ENCODE data around the gene DHRS3. TPM values are rescaled to one million over a fixed set of nuclear protein-coding genes. Genes with fewer than 3 reads are reported as not detected.

Gene DHRS3
- total RNA-seq, 2 donors from 2014 or later, result 9.2 to 9.8 TPM

GRCh38 chr1:12599657-12600056 is 18.4 kb downstream of the DHRS3 start:
- no peak for TF ChIP-seq CTCF (conservative IDR thresholded peaks at IDR 0.05)
- no peak overlapping the region for H3K4me3 ChIP-seq (ENCODE audit: low read length)
- H3K9ac ChIP-seq (ENCODE audit: extremely low read depth, low read length, poor library complexity, severe bottlenecking), result no peak overlapping the region
- Mint-ChIP-seq H3K4me1 (peaks cover 26% of the 10 kb centered on the region), H3K4me3 (no peak overlapping the region), H3K27ac (no peak overlapping the region), H3K9me3 (no peaks in the 10 kb centered on the region), H3K27me3 (ENCODE audit: insufficient read depth) (peaks cover 92% of the 10 kb centered on the region), H3K36me3 (ENCODE audit: low read depth) (no peaks in the 10 kb centered on the region)
- 74 to 77% methylated on average over 4 to 5 of the region's 5 CpGs for WGBS, 2 experiments (ENCODE audit: insufficient coverage in 1 of 2, insufficient read length in 1 of 2)
- H3K4me1 ChIP-seq (ENCODE audit: control insufficient read depth, insufficient read depth, low read length), result peaks cover 7% of the 10 kb centered on the region
- no peak overlapping the region for H3K27ac ChIP-seq (ENCODE audit: low read depth, low read length)
- H3K9me3 ChIP-seq (ENCODE audit: control insufficient read depth, low read length), result no peaks in the 10 kb centered on the region
- H3K36me3 ChIP-seq (ENCODE audit: control insufficient read depth, insufficient read depth, low read length), result no peaks in the 10 kb centered on the region
- peaks cover 83% of the 10 kb centered on the region for H3K27me3 ChIP-seq (ENCODE audit: control insufficient read depth, insufficient read depth, low read length, poor library complexity, severe bottlenecking)
- no peak for DNase-seq

GRCh38 chr1:12598974-12599373 is 19.0 kb downstream of the DHRS3 start:
- Histone ChIP-seq H3K27ac (ENCODE audit: low read depth, low read length) (no peak overlapping the region), H3K9ac (ENCODE audit: extremely low read depth, low read length, poor library complexity, severe bottlenecking) (no peak overlapping the region)

GRCh38 chr1:12597792-12598191 is 20.2 kb downstream of the DHRS3 start:
- no peak overlapping the region for H3K4me3 Mint-ChIP-seq
- no peak overlapping the region for H3K27ac ChIP-seq (ENCODE audit: low read depth, low read length)

More at GRCh38 chr1:12598974-12599373, 19.0 kb downstream of the DHRS3 start:
- Mint-ChIP-seq H3K9me3 (no peaks in the 10 kb centered on the region), H3K36me3 (ENCODE audit: low read depth) (no peaks in the 10 kb centered on the region), H3K4me1 (peaks cover 22% of the 10 kb centered on the region), H3K4me3 (no peak overlapping the region), H3K27me3 (ENCODE audit: insufficient read depth) (peaks cover 92% of the 10 kb centered on the region), H3K27ac (no peak overlapping the region)
- no peak for DNase-seq
- H3K4me1 ChIP-seq (ENCODE audit: control insufficient read depth, insufficient read depth, low read length), result peaks cover 6% of the 10 kb centered on the region
- H3K27me3 ChIP-seq (ENCODE audit: control insufficient read depth, insufficient read depth, low read length, poor library complexity, severe bottlenecking), result peaks cover 90% of the 10 kb centered on the region
- WGBS, 2 experiments (ENCODE audit: insufficient coverage in 1 of 2, insufficient read length in 1 of 2), result 87 to 90% methylated on average over 5 to 6 of the region's 6 CpGs
- no peak overlapping the region for H3K4me3 ChIP-seq (ENCODE audit: low read length)
- no peaks in the 10 kb centered on the region for H3K9me3 ChIP-seq (ENCODE audit: control insufficient read depth, low read length)
- H3K36me3 ChIP-seq (ENCODE audit: control insufficient read depth, insufficient read depth, low read length), result no peaks in the 10 kb centered on the region
- no peak for TF ChIP-seq CTCF (conservative IDR thresholded peaks at IDR 0.05)

More at GRCh38 chr1:12597792-12598191, 20.2 kb downstream of the DHRS3 start:
- no peaks in the 10 kb centered on the region for H3K36me3 ChIP-seq (ENCODE audit: control insufficient read depth, insufficient read depth, low read length)
- H3K9ac ChIP-seq (ENCODE audit: extremely low read depth, low read length, poor library complexity, severe bottlenecking), result no peak overlapping the region
- no peaks in the 10 kb centered on the region for H3K36me3 Mint-ChIP-seq (ENCODE audit: low read depth)
- peaks cover 10% of the 10 kb centered on the region for H3K4me1 Mint-ChIP-seq
- TF ChIP-seq CTCF (conservative IDR thresholded peaks at IDR 0.05), result no peak
- H3K4me3 ChIP-seq (ENCODE audit: low read length), result no peak overlapping the region
- 81 to 87% methylated on average over 10 of the region's 10 CpGs for WGBS, 2 experiments (ENCODE audit: insufficient coverage in 1 of 2, insufficient read length in 1 of 2)
- peaks cover 87% of the 10 kb centered on the region for H3K27me3 ChIP-seq (ENCODE audit: control insufficient read depth, insufficient read depth, low read length, poor library complexity, severe bottlenecking)
- H3K9me3 Mint-ChIP-seq, result no peaks in the 10 kb centered on the region
- DNase-seq, result no peak
- peaks cover 91% of the 10 kb centered on the region for H3K27me3 Mint-ChIP-seq (ENCODE audit: insufficient read depth)
- no peaks in the 10 kb centered on the region for H3K9me3 ChIP-seq (ENCODE audit: control insufficient read depth, low read length)
- no peak overlapping the region for H3K27ac Mint-ChIP-seq
- peaks cover 2% of the 10 kb centered on the region for H3K4me1 ChIP-seq (ENCODE audit: control insufficient read depth, insufficient read depth, low read length)

Measured in endodermal cell (in vitro differentiated cells).